Osteocyte (in vitro differentiated cells): ENCODE results near the gene PITPNC1. TPM values are rescaled to one million over a fixed set of nuclear protein-coding genes. Genes with fewer than 3 reads are reported as not detected.

Experiments
- DNase-seq: peaks from one replicate; pipeline ENCODE4 v3.0.0; 2021; ENCODE audit warnings: mixed read lengths; ENCODE audit not compliant: unreplicated experiment; ENCODE audit errors: extremely low spot score
- H3K27ac Mint-ChIP-seq: one replicate; pipeline ENCODE4 v1.8.0; 2021; ENCODE audit warnings: mild to moderate bottlenecking, mixed read lengths; ENCODE audit not compliant: unreplicated experiment
- H3K27me3 Mint-ChIP-seq: one replicate; pipeline ENCODE4 v1.8.0; 2021; ENCODE audit warnings: mixed read lengths; ENCODE audit not compliant: unreplicated experiment
- H3K36me3 Mint-ChIP-seq: one replicate; pipeline ENCODE4 v1.8.0; 2021; ENCODE audit warnings: mixed read lengths; ENCODE audit not compliant: unreplicated experiment
- H3K4me1 Mint-ChIP-seq: one replicate; pipeline ENCODE4 v1.8.0; 2021; ENCODE audit warnings: mixed read lengths; ENCODE audit not compliant: unreplicated experiment
- H3K4me3 Mint-ChIP-seq: one replicate; pipeline ENCODE4 v1.8.0; 2021; ENCODE audit warnings: mild to moderate bottlenecking, moderate library complexity, mixed read lengths; ENCODE audit not compliant: unreplicated experiment
- H3K9me3 Mint-ChIP-seq: one replicate; pipeline ENCODE4 v1.8.0; 2021; ENCODE audit warnings: mixed read lengths; ENCODE audit not compliant: unreplicated experiment
- total RNA-seq: library from RNA; stranded (reverse); gene quantifications from 2 replicates; pipeline ENCODE4 v1.2.1, GENCODE V29; 2021
- TF ChIP-seq, protein P1 (sequence below): fragments of 200-600 bp; sonication (generic); IDR thresholded peaks from 2 replicates; pipeline ENCODE4 v1.5.0; 2021; ENCODE audit warnings: antibody characterized with exemption, mild to moderate bottlenecking, moderate library complexity

PITPNC1 gene
- total RNA-seq, 1 donor from 2014 or later, result 18.0 TPM

DNA sequence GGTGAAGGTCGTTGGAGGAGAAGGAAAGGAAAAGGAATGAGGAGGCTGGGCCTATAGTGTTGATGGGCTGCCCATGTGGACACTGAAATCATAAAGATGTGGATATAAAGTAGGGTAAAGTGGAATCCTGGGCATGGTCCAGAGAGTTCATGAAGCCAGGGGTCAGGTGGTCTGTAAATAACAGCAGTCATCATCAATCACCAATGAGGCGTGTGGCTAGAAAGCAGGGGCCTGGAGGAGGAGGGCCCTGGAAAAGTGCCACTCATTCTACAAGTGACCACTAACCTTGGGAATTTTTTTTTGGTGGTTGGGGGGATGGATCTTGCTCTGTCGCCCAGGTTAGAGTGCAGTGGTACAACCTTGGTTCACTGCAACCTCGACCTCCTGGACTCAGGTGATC, 225.4 kb downstream of the PITPNC1 start:
- Mint-ChIP-seq H3K27ac (no peak overlapping the region), H3K27me3 (no peaks in the 10 kb centered on the region), H3K4me1 (peaks cover 8% of the 10 kb centered on the region), H3K4me3 (no peak overlapping the region), H3K9me3 (peaks cover 5% of the 10 kb centered on the region), H3K36me3 (peaks cover 5% of the 10 kb centered on the region)
- DNase-seq, result no peak
- TF ChIP-seq, protein P1, sequence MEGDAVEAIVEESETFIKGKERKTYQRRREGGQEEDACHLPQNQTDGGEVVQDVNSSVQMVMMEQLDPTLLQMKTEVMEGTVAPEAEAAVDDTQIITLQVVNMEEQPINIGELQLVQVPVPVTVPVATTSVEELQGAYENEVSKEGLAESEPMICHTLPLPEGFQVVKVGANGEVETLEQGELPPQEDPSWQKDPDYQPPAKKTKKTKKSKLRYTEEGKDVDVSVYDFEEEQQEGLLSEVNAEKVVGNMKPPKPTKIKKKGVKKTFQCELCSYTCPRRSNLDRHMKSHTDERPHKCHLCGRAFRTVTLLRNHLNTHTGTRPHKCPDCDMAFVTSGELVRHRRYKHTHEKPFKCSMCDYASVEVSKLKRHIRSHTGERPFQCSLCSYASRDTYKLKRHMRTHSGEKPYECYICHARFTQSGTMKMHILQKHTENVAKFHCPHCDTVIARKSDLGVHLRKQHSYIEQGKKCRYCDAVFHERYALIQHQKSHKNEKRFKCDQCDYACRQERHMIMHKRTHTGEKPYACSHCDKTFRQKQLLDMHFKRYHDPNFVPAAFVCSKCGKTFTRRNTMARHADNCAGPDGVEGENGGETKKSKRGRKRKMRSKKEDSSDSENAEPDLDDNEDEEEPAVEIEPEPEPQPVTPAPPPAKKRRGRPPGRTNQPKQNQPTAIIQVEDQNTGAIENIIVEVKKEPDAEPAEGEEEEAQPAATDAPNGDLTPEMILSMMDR, result no peak

DNA sequence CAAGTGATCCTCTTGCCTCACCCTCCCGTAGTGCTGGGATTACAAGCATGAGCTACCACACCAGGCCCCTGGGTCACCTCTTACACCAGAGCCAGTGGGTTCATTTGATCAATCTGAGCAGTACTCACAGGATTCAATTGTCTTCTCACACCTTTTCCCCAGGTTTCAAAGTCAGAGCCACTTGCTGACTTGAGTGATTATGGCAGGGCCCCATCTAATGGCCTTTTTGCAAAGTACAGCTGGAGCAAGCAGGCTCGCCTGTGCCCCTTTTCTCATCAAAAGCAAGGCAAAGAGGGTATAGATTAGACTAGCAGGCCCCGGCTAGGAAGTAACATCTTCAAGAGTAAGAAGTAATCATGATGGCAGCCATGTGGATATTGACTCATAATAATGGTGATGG, 225.9 kb downstream of the PITPNC1 start:
- Mint-ChIP-seq H3K4me1 (peaks cover 8% of the 10 kb centered on the region), H3K27me3 (no peaks in the 10 kb centered on the region), H3K27ac (no peak overlapping the region), H3K4me3 (no peak overlapping the region), H3K9me3 (peaks cover 5% of the 10 kb centered on the region), H3K36me3 (peaks cover 5% of the 10 kb centered on the region)
- TF ChIP-seq, protein P1, result peak; percentile 47
- DNase-seq, result no peak

- Mint-ChIP-seq H3K4me3 (no peak overlapping the region), H3K27me3 (no peaks in the 10 kb centered on the region), H3K4me1 (peaks cover 8% of the 10 kb centered on the region), H3K9me3 (peaks cover 1% of the 10 kb centered on the region), H3K36me3 (peaks cover 4% of the 10 kb centered on the region), H3K27ac (no peak overlapping the region)
- no peak for DNase-seq
- TF ChIP-seq, protein P1, result no peak
These were observed 228.3 kb downstream of the PITPNC1 start for GRCh38 chr17:67605256-67605912.

DNA sequence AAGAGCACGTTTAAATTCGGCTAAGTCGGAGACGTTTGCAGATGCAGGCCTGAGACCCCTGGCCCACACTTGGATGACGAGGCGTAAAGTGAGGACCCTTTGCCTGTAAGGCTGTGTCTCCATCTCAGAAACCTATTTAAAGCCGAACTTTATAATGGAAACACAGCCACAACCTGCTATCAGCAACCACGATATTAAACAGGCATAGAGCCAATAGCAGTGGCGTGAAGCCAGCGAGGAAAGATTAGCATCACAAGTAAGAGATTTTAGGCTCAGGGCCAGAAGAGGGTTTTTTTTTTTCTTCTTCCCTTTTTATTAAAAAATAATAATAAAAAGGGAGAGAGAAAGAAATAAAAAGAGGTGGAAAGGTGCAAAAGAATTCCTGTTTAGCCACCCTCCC, 229.4 kb downstream of the PITPNC1 start:
- Mint-ChIP-seq H3K4me3 (no peak overlapping the region), H3K9me3 (no peaks in the 10 kb centered on the region), H3K36me3 (peaks cover 4% of the 10 kb centered on the region), H3K27me3 (no peaks in the 10 kb centered on the region), H3K4me1 (peaks cover 8% of the 10 kb centered on the region), H3K27ac (no peak overlapping the region)
- TF ChIP-seq, protein P1, result no peak
- DNase-seq, result no peak

- TF ChIP-seq, protein P1, result no peak
- H3K27ac Mint-ChIP-seq, result no peak overlapping the region
- peaks cover 4% of the 10 kb centered on the region for H3K36me3 Mint-ChIP-seq
- H3K27me3 Mint-ChIP-seq, result no peaks in the 10 kb centered on the region
- H3K9me3 Mint-ChIP-seq, result no peaks in the 10 kb centered on the region
- DNase-seq, result no peak
- H3K4me3 Mint-ChIP-seq, result no peak overlapping the region
- peaks cover 4% of the 10 kb centered on the region for H3K4me1 Mint-ChIP-seq
These were observed 230.0 kb downstream of the PITPNC1 start for GRCh38 chr17:67606896-67607604.
